GM10266 (cell line): ENCODE data around the gene MGMT.

Experiments used
- DNase-seq: peaks from one replicate; pipeline ENCODE4 v3.0.0; 2012; ENCODE audit errors: extremely low spot score
- CTCF ChIP-seq: IDR thresholded peaks from 2 replicates; pipeline ENCODE4 v1.5.1; 2012; ENCODE audit warnings: mild to moderate bottlenecking, low read depth; ENCODE audit not compliant: control insufficient read depth, insufficient read depth; ENCODE audit errors: missing control alignments

MGMT gene

GRCh38 chr10:129704786-129705525 lies 237.9 kb downstream of the MGMT start:
- no peak for TF ChIP-seq CTCF
- DNase-seq, result no peak

DNA sequence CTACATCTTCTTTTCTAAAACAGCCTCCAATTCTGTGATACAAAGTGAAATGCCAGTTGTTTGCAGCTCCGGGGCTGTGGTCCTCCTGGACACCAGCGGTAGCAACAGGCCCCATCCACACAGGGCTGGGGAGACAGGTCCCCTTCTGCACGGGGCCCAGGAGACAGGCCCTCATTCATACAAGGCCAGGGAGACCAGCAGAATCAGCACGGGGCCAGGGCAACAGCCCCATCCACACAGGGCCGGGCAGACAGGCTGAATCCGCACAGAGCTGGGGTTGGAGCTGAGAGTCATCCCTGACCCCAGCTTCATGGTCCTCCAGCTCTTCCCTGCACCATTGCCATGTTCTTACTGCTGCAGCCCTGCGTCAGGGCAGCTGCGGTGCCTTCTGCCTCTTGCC lies 238.6 kb downstream of the MGMT start:
- TF ChIP-seq CTCF, result no peak
- DNase-seq, result no peak

DNA sequence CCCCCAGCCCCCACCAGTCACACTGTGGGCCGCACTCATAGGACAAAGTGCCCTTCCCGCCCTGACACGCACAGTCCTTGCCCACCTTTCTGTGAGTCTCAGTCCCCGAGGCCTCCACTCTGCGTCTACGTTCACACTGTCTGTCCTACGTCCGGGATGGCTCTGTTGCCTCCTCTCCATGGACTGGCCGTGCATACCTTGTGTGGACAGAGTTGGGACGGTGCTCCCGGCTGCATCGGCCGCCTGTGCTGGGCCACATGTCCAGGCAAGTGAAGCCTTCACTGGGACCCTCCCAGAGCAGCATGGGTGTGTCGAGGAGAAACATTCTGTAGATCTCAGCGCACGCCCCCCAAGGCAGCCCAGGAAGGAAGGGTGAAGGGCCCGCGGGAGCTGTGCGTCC lies 239.0 kb downstream of the MGMT start:
- no peak for TF ChIP-seq CTCF
- DNase-seq, result no peak

- no peak for DNase-seq
- no peak for TF ChIP-seq CTCF
Measured at GRCh38 chr10:129706523-129706922, 239.5 kb downstream of the MGMT start.

GRCh38 chr10:129707406-129708388 lies 240.7 kb downstream of the MGMT start:
- DNase-seq, result no peak
- no peak for TF ChIP-seq CTCF

DNA sequence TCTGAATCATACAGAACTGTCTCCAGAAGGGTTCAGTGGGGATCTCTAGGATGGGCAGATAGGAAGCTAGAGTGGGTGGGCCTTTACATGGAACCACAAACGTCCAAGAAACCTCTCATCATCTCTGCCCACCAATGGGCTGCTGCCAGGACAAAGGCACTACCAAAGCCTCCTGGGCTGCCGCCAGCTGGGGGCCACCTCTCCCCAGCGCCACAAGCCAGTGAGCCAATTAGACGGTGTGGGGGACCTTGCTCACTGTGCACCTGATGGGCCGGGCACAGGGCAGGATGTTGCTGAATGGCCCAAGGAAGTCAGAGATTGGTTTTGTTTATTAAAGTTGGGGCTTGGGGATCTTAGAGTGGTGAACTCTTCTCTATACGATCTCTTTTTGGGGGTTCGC lies 242.1 kb downstream of the MGMT start:
- DNase-seq, result no peak
- no peak for TF ChIP-seq CTCF
